MM.1S (cell line): ENCODE data around the gene FGD4.

ENCODE experiments used
- EZH2 ChIP-seq: fragments of 300-600 bp; sonication (generic); optimal IDR thresholded peaks from 2 replicates; pipeline ENCODE3; 2017; ENCODE audit warnings: low read depth, mild to moderate bottlenecking, antibody characterized with exemption, low read length, mixed read lengths
- EZH2phosphoT487 ChIP-seq: fragments of 300-600 bp; sonication (generic); IDR thresholded peaks from 2 replicates; pipeline ENCODE4 v1.6.1; 2018; ENCODE audit warnings: antibody characterized with exemption, low read length
- TF ChIP-seq, protein P1 (sequence below): fragments of 300-600 bp; sonication (generic); IDR thresholded peaks from 2 replicates; pipeline ENCODE4 v1.5.1; 2016; ENCODE audit warnings: antibody characterized with exemption, low read length, mixed read lengths

DNA sequence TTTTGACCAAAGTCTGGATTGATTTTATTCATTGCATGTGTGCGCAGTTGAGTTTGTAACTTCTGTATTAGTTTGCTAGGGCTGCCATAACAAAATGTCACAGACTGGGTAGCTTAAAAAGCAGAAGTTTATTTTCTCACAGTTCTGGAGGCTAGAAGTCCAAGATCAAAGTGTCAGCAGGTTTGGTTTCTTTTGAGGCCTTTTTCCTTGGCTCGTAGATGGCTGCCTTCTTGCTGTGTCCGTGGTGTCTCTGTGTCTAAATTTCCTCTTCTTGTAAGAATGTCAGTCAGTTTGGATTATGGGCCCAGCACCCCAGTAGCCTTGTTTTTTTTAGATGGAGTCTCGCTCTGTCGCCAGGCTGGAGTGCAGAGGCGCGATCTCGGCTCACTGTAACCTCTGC is 291.6 kb downstream of the FGD4 start:
- TF ChIP-seq EZH2 (no peak), EZH2phosphoT487 (no peak)
- TF ChIP-seq, protein P1, sequence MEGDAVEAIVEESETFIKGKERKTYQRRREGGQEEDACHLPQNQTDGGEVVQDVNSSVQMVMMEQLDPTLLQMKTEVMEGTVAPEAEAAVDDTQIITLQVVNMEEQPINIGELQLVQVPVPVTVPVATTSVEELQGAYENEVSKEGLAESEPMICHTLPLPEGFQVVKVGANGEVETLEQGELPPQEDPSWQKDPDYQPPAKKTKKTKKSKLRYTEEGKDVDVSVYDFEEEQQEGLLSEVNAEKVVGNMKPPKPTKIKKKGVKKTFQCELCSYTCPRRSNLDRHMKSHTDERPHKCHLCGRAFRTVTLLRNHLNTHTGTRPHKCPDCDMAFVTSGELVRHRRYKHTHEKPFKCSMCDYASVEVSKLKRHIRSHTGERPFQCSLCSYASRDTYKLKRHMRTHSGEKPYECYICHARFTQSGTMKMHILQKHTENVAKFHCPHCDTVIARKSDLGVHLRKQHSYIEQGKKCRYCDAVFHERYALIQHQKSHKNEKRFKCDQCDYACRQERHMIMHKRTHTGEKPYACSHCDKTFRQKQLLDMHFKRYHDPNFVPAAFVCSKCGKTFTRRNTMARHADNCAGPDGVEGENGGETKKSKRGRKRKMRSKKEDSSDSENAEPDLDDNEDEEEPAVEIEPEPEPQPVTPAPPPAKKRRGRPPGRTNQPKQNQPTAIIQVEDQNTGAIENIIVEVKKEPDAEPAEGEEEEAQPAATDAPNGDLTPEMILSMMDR = no peak
